Uterus (tissue), 4 donors: ENCODE data around the gene IL5. TPM values are rescaled to one million over a fixed set of nuclear protein-coding genes. Genes with fewer than 3 reads are reported as not detected.

Source experiments
- DNase-seq, 2 donors: peaks; one replicate each; pipeline ENCODE4 v3.0.0-alpha.2; 2019 to 2020
- H3K27ac ChIP-seq, 2 donors: fragments of 200-600 bp; sonication (generic); 1 replicate in 1 of 2; 2 replicates in 1 of 2; pipeline ENCODE4 v1.5.1; 2016 to 2018
- H3K27me3 ChIP-seq, 2 donors: fragments of 200-600 bp; sonication (generic); one replicate each; pipeline ENCODE4 v1.5.1; 2018 to 2019; ENCODE audit warnings: control low read depth in 1 of 2
- H3K36me3 ChIP-seq, 2 donors: fragments of 200-600 bp; sonication (generic); one replicate each; pipeline ENCODE4 v1.5.1; 2019; ENCODE audit warnings: control low read depth in 1 of 2
- H3K4me1 ChIP-seq, 2 donors: fragments of 200-600 bp; sonication (generic); one replicate each; pipeline ENCODE4 v1.5.1; 2018 to 2019; ENCODE audit warnings: control low read depth in 1 of 2
- H3K4me3 ChIP-seq, 2 donors: fragments of 200-600 bp; sonication (generic); 1 replicate in 1 of 2; 2 replicates in 1 of 2; pipeline ENCODE4 v1.5.1; 2018 to 2019; ENCODE audit warnings: mild to moderate bottlenecking in 1 of 2
- H3K9me3 ChIP-seq, 2 donors: fragments of 200-600 bp; sonication (generic); one replicate each; pipeline ENCODE4 v1.5.1; 2019; ENCODE audit warnings: control low read depth in 1 of 2
- CTCF ChIP-seq, 4 experiments: fragments of 200-600 bp in 2 of 4; fragments of 450-650 bp in 2 of 4; sonication (generic) in 2 of 4; IDR thresholded peaks; one replicate each; pipeline ENCODE4 v1.5.1; 2016 to 2019; ENCODE audit warnings: antibody characterized with exemption in 4 of 4, mild to moderate bottlenecking in 2 of 4, moderate library complexity in 1 of 4
- POLR2A ChIP-seq, 2 donors: fragments of 450-650 bp; IDR thresholded peaks; one replicate each; pipeline ENCODE4 v1.6.1; 2016; ENCODE audit warnings: antibody characterized with exemption in 2 of 2, mild to moderate bottlenecking in 1 of 2, moderate library complexity in 1 of 2
- intact Hi-C: fragments of 100-400 bp; cut with DNase I; formaldehyde crosslinking; loops from one replicate; pipeline ENCODE4 v1.15.1; 2023; ENCODE audit warnings: low total_unique reads
- total RNA-seq, 4 donors: library from RNA; depleted of rRNA in 3 of 4; stranded (reverse); fragments of >200 nt in 3 of 4; gene quantifications; one replicate each; pipeline versions ENCODE4 v1.1.0 to v1.2.4, GENCODE V29; 2014 to 2023
- donor health status: DM: yes; HTN: yes; CAD: no.

Gene IL5
- total RNA-seq, 4 donors from 2014 or later = not detected

GRCh38 chr5:132493821-132494220 is 49.5 kb downstream of the IL5 start:
- H3K27ac ChIP-seq = peak overlapping the region; percentile 88 to 91
- H3K36me3 ChIP-seq = no peaks in the 10 kb centered on the region
- DNase-seq = no peak
- no peaks in the 10 kb centered on the region for H3K9me3 ChIP-seq
- no peaks in the 10 kb centered on the region for H3K27me3 ChIP-seq
- intact Hi-C loops = no loop called here
- no peak overlapping the region for H3K4me3 ChIP-seq
- no peak for TF ChIP-seq POLR2A (IDR thresholded peaks at IDR 0.05)
- TF ChIP-seq CTCF (IDR thresholded peaks at IDR 0.05) = no peak
- peaks cover 8 to 11% of the 10 kb centered on the region in 2 donors for H3K4me1 ChIP-seq

DNA sequence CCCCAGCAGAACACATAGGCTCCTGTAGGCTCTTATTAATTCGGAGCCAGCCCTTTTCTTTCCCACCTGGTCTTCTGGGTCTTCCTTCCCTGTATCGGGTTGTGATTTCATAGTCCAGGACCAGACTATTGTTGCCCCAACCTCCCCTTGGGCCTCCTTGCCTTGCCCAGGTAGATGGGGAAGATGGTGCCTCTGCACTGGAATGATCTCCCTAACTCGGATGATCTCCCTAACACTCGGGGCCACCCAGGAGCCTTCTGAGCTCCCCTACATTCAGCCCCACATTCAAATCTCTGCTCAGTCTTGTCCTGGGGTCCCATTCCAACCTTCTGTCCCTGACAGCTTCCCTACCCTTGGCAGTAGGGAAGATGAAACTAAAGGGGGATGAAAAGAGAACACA is 50.1 kb downstream of the IL5 start:
- intact Hi-C loops = no loop called here
- TF ChIP-seq POLR2A (IDR thresholded peaks at IDR 0.05) = no peak
- no peaks in the 10 kb centered on the region for H3K36me3 ChIP-seq
- peak overlapping the region; percentile 88 to 91 for H3K27ac ChIP-seq
- H3K4me3 ChIP-seq = no peak overlapping the region
- no peaks in the 10 kb centered on the region for H3K9me3 ChIP-seq
- H3K27me3 ChIP-seq = no peaks in the 10 kb centered on the region
- DNase-seq = peak in 1 of 2 donors; percentile 9
- H3K4me1 ChIP-seq = peaks cover 8 to 11% of the 10 kb centered on the region in 2 donors

GRCh38 chr5:132492386-132493125 is 50.8 kb downstream of the IL5 start:
- TF ChIP-seq POLR2A (IDR thresholded peaks at IDR 0.05) (no peak), CTCF (IDR thresholded peaks at IDR 0.05) (no peak)
- no peaks in the 10 kb centered on the region for H3K27me3 ChIP-seq
- H3K4me3 ChIP-seq = no peak overlapping the region
- H3K4me1 ChIP-seq = peaks cover 8 to 11% of the 10 kb centered on the region in 2 donors
- peak overlapping the region in 1 of 2 donors; percentile 98 for H3K27ac ChIP-seq
- no peaks in the 10 kb centered on the region for H3K36me3 ChIP-seq
- intact Hi-C loops = no loop called here
- no peak for DNase-seq
- H3K9me3 ChIP-seq = no peaks in the 10 kb centered on the region

Other genes with a start within 250 kb of the IL5 start
- gene SLC22A4, start 249.1 kb downstream of the IL5 start, total RNA-seq = 1 to 10 TPM in 3 of 4 donors, under 1 TPM in 1; 0.26 to 4.5 (median 2.3) TPM
- gene SLC22A5, start 173.8 kb downstream of the IL5 start, total RNA-seq = 10 to 100 TPM in 2 of 4 donors, 1 to 10 TPM in 2; 2.0 to 18.9 (median 10.0) TPM
- 100 to 1,000 TPM in 1 of 4 donors, 10 to 100 TPM in 2, 1 to 10 TPM in 1; 3.8 to 110 (median 25.7) TPM for gene IRF1, start 52.7 kb downstream of the IL5 start, total RNA-seq
- 10 to 100 TPM; 13.8 to 50.0 (median 32.6) TPM for gene RAD50, start 13.5 kb upstream of the IL5 start, total RNA-seq
- gene IL13, start 114.7 kb upstream of the IL5 start, total RNA-seq = under 1 TPM in 1 of 4 donors, not detected in 3; 0.73 TPM
- gene IL4, start 130.5 kb upstream of the IL5 start, total RNA-seq = not detected
- gene KIF3A, start 194.0 kb upstream of the IL5 start, total RNA-seq = 100 to 1,000 TPM in 1 of 4 donors, 10 to 100 TPM in 2, 1 to 10 TPM in 1; 5.9 to 203 (median 19.5) TPM
- not detected for gene CCNI2, start 203.9 kb upstream of the IL5 start, total RNA-seq
- 10 to 100 TPM; 17.7 to 49.4 (median 36.4) TPM for gene SEPTIN8, start 233.7 kb upstream of the IL5 start, total RNA-seq